HepG2 (cell line): ENCODE results near the gene SERINC2. TPM values are rescaled to one million over a fixed set of nuclear protein-coding genes. Genes with fewer than 3 reads are reported as not detected.
A peak's percentile ranks its signal among the peaks of the same experiment; 100 is the strongest.

ENCODE experiments used
- DPF2 ChIP-seq: sonication (generic); formaldehyde crosslinking; IDR thresholded peaks from 2 replicates; pipeline ENCODE4 v1.4.0; 2020; ENCODE audit warnings: mild to moderate bottlenecking, low read depth, missing genetic modification reagents, borderline replicate concordance
- EED ChIP-seq: sonication (generic); formaldehyde crosslinking; IDR thresholded peaks from 2 replicates; pipeline ENCODE4 v1.5.0; 2020; ENCODE audit warnings: mild to moderate bottlenecking, missing genetic modification reagents
- FOXP1 ChIP-seq, 2 experiments: fragments of 450-650 bp in 1 of 2; IDR thresholded peaks; 2 replicates each; pipeline ENCODE4 v1.6.1; 2017 to 2018; ENCODE audit warnings: antibody characterized with exemption in 1 of 2
- HDAC1 ChIP-seq: sonication (generic); formaldehyde crosslinking; IDR thresholded peaks from 2 replicates; pipeline ENCODE4 v1.5.1; 2020; ENCODE audit warnings: mild to moderate bottlenecking, missing genetic modification reagents
- MAFF ChIP-seq: IDR thresholded peaks from 2 replicates; pipeline ENCODE4 v1.6.1; 2011; ENCODE audit warnings: low read depth, low read length, improper control_type of control experiment
- MTERF4 ChIP-seq: sonication (generic); formaldehyde crosslinking; IDR thresholded peaks from 2 replicates; pipeline ENCODE4 v1.8.0; 2023; ENCODE audit warnings: mild to moderate bottlenecking, missing genetic modification reagents
- NCOA5 ChIP-seq: sonication (generic); formaldehyde crosslinking; IDR thresholded peaks from 2 replicates; pipeline ENCODE4 v1.4.0; 2020; ENCODE audit warnings: missing genetic modification reagents
- NFRKB ChIP-seq: fragments of 450-650 bp; IDR thresholded peaks from 2 replicates; pipeline ENCODE4 v1.6.1; 2017
- RNF219 ChIP-seq: sonication (generic); formaldehyde crosslinking; IDR thresholded peaks from 2 replicates; pipeline ENCODE4 v1.5.0; 2020; ENCODE audit warnings: mild to moderate bottlenecking, missing genetic modification reagents
- SNAPC4 ChIP-seq: sonication (generic); formaldehyde crosslinking; IDR thresholded peaks from 2 replicates; pipeline ENCODE4 v1.4.0; 2020; ENCODE audit warnings: mild to moderate bottlenecking, missing genetic modification reagents
- SRF ChIP-seq: IDR thresholded peaks from 2 replicates; pipeline ENCODE4 v1.6.1; 2011; ENCODE audit warnings: mild to moderate bottlenecking, low read depth, low read length, moderate library complexity
- TOE1 ChIP-seq: sonication (generic); formaldehyde crosslinking; IDR thresholded peaks from 2 replicates; pipeline ENCODE4 v1.4.0; 2020; ENCODE audit warnings: mild to moderate bottlenecking, missing genetic modification reagents
- ZBTB44 ChIP-seq: sonication (generic); formaldehyde crosslinking; IDR thresholded peaks from 2 replicates; pipeline ENCODE4 v1.4.0; 2020; ENCODE audit warnings: missing genetic modification reagents
- ZC3H13 ChIP-seq: sonication (generic); formaldehyde crosslinking; IDR thresholded peaks from 2 replicates; pipeline ENCODE4 v1.8.1; 2023; ENCODE audit warnings: mild to moderate bottlenecking, missing genetic modification reagents, moderate library complexity
- ZFX ChIP-seq: sonication (generic); formaldehyde crosslinking; IDR thresholded peaks from 2 replicates; pipeline ENCODE4 v1.4.0; 2020; ENCODE audit warnings: mild to moderate bottlenecking, low read depth, missing genetic modification reagents, moderate library complexity
- ZNF292 ChIP-seq: sonication (generic); formaldehyde crosslinking; IDR thresholded peaks from 2 replicates; pipeline ENCODE4 v1.8.1; 2022; ENCODE audit warnings: mild to moderate bottlenecking, low read depth, missing genetic modification reagents, borderline replicate concordance
- ZNF644 ChIP-seq: IDR thresholded peaks from 2 replicates; pipeline ENCODE4 v1.6.1; 2016; ENCODE audit warnings: low read depth
- ZNF670 ChIP-seq: sonication (generic); formaldehyde crosslinking; IDR thresholded peaks from 2 replicates; pipeline ENCODE4 v1.8.0; 2022; ENCODE audit warnings: mild to moderate bottlenecking, missing genetic modification reagents, borderline replicate concordance
- ZNF710 ChIP-seq: sonication (generic); formaldehyde crosslinking; IDR thresholded peaks from 2 replicates; pipeline ENCODE4 v1.5.0; 2020; ENCODE audit warnings: mild to moderate bottlenecking, missing genetic modification reagents, borderline replicate concordance
- polyA plus RNA-seq, 8 experiments: library from polyadenylated mRNA; depleted of rRNA in 3 of 8; stranded (reverse) in 7 of 8; unstranded in 1 of 8; fragments of >200 nt; fragmentation: Illumina TruSeq in 4 of 8; extraction: Trizol in 4 of 8; gene quantifications; 2 replicates each; pipeline versions ENCODE4 v1.2.1 to v1.2.3, GENCODE V29; 2011 to 2016; ENCODE audit warnings: low read depth in 4 of 8, missing spikeins in 1 of 8, mixed read lengths in 1 of 8; ENCODE audit not compliant: insufficient read depth in 1 of 8
- total RNA-seq, 5 experiments: library from RNA; depleted of rRNA; stranded (reverse); fragments of >200 nt; fragmentation: Illumina TruSeq; extraction: Trizol; gene quantifications; 2 replicates each; pipeline ENCODE4 v1.2.3, GENCODE V29; 2016; ENCODE audit warnings: low read depth in 1 of 5

Gene SERINC2
- total and polyA plus RNA-seq, 2 of the 13 experiments (the other 11 are each of a cell fraction or from before 2014, with no cell fraction given): 4.8 to 126 TPM

DNA sequence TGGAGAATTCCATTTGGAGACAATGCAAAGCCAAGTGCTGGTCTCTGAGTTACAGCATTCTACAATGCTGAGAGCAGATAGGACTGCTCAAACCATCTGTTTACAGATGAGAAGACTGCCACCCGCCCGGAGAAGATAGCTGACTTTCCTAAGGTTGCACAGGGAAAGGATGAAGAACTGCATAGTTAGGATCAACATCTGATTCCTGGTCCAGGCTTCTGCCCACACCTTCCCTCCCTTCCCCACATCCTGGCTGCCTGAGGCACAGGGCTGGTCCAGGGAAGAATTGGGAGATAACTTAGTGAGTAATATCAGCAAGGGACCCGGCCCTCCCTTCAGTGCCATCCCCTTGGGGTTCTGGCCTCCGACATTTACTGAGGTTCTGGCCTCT is 2.0 kb downstream of the SERINC2 start (continued):
- TF ChIP-seq DPF2 (CRISPR knock-in tag) (no peak), RNF219 (CRISPR knock-in tag) (no peak), FOXP1 (IDR thresholded peaks at IDR 0.05) (no peak), FOXP1 (CRISPR knock-in tag; IDR thresholded peaks at IDR 0.05) (no peak), ZNF644 (CRISPR knock-in tag) (no peak), ZFX (CRISPR knock-in tag) (peak; percentile 11; the same call in 1 of the 2 replicates), SRF (no peak), ZC3H13 (CRISPR knock-in tag) (0 out of 2 replicates have a peak, but pooled peaks have one; percentile 13), ZNF292 (no peak), EED (no peak), HDAC1 (peak; percentile 47; the same call in 1 of the 2 replicates), ZNF670 (CRISPR knock-in tag) (no peak), ZBTB44 (CRISPR knock-in tag) (no peak), SNAPC4 (CRISPR knock-in tag) (no peak), ZNF710 (CRISPR knock-in tag) (no peak), TOE1 (CRISPR knock-in tag) (no peak), NCOA5 (CRISPR knock-in tag) (no peak), MTERF4 (no peak), MAFF (no peak), NFRKB (no peak)
